Inflammatory macrophage treated with lipopolysaccharide for 4 hours (primary cell): ENCODE results near the gene MYL5.
A peak's percentile ranks its signal among the peaks of the same experiment; 100 is the strongest.
"Not testable (repeated sequence)": the region's sequence is repeated elsewhere in the genome, so short reads cannot be mapped to it uniquely, and the experiment has no call there.

ENCODE experiments used
- DNase-seq: peaks from one replicate; pipeline ENCODE4 v3.0.0-alpha.2; 2020

The MYL5 gene, protein sequence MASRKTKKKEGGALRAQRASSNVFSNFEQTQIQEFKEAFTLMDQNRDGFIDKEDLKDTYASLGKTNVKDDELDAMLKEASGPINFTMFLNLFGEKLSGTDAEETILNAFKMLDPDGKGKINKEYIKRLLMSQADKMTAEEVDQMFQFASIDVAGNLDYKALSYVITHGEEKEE

DNA sequence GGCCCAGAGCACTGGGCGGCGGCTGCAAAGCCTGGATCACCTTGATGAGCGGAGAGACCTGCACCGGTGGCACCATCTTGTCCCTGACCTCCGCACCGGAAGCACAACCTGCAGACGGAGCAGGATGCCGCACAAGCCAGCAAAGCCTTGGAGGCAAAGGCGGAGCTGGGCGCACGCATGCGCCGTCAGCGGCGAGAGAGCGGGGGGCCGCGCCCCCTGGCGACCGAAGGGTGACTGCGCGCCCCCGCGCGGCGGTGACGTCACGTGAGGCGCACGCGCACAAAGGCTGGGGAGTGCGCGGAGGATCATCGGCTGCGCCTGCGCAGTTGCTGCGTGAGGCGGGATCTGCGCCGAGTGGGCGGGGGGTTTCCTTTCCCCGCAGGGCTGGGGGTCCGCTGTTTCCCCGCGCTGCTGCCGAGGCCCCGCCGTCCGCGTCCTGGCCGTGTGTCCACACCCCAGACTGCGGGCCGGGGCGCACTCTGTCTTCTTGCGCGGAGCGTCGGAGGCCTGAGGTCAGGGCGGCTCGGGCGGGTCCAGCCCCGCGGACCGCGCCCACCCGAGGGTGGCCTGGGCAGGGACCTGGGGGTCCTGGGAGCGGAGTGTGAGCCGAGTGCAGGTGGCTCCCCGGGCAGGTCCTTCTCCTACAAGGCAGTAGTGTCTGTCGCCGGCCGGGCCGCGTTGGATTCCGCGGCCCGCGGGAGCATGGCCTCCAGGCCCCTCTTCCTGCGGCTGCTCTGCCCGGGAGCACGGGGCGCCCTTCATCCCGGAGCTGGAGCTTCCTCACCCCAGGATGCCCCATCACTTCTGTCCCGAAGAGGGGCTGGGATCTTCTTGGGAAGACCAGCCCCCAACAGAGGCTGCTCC is at the start of gene MYL5, which contains the start of gene ATP5ME:
MYL5 (plus strand) TSS at position 371 of the 864 bp plus-strand sequence. CDS start 3,485 bp downstream, outside the sequence.
ATP5ME (minus strand) TSS at position 105 of the 864 bp plus-strand sequence; CDS start at position 76, 29 bp downstream.
- DNase-seq = peak; percentile 95

DNA sequence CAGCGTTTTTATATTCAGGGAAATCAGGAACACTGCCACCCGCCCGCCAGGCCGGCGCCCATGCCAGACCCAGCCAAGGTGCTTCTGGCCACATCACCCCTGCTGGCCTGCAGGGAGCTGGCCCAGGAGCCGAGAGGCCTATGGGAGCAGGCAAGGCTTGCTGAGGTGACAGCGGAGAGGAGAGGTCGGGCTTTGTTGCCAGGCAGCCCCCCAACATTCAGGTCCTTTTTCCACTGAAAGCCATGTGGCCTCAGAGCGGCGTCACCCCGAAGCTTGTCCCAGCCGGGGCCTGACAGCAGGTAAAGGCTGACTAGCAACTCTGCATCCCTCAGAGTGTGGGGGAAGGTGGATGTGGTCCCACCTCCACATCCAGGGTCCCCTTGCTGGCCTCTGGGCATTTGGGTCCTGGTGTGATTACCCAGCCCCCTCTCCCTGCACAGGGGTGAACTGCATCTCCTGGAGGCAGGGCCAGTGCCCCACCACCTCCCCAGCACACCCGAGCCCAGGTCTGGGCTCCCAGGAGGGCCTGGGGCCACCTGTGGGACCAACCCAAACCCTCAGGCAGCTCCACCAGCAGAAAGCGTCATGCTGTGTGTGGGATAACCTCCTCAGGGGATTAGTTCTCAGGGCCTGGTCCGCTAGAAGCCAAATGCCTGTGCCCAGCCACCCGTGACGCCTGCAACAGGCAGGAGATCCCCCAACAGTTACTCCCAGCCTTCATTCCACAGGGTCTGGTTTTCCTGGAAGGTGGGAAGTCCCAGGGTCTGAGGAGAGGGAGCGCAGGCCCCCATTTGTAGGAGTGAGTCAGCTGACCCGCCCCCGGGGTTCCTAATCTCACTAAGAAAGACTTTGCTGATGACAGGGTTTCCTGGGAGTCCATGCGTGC is 49.4 kb upstream of the MYL5 start, which contains the start of gene PDE6B:
PDE6B (plus strand) TSS at position 869 of the 886 bp plus-strand sequence. CDS start 54 bp downstream, outside the sequence.
- no peak for DNase-seq

DNA sequence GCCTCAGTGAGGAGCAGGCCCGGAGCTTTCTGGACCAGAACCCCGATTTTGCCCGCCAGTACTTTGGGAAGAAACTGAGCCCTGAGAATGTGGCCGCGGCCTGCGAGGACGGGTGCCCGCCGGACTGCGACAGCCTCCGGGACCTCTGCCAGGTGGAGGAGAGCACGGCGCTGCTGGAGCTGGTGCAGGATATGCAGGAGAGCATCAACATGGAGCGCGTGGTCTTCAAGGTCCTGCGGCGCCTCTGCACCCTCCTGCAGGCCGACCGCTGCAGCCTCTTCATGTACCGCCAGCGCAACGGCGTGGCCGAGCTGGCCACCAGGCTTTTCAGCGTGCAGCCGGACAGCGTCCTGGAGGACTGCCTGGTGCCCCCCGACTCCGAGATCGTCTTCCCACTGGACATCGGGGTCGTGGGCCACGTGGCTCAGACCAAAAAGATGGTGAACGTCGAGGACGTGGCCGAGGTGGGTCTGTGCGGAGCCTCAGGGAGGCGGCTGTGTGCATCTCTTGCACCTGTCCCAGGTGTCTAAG is 48.6 kb upstream of the MYL5 start:
- no peak for DNase-seq

DNA sequence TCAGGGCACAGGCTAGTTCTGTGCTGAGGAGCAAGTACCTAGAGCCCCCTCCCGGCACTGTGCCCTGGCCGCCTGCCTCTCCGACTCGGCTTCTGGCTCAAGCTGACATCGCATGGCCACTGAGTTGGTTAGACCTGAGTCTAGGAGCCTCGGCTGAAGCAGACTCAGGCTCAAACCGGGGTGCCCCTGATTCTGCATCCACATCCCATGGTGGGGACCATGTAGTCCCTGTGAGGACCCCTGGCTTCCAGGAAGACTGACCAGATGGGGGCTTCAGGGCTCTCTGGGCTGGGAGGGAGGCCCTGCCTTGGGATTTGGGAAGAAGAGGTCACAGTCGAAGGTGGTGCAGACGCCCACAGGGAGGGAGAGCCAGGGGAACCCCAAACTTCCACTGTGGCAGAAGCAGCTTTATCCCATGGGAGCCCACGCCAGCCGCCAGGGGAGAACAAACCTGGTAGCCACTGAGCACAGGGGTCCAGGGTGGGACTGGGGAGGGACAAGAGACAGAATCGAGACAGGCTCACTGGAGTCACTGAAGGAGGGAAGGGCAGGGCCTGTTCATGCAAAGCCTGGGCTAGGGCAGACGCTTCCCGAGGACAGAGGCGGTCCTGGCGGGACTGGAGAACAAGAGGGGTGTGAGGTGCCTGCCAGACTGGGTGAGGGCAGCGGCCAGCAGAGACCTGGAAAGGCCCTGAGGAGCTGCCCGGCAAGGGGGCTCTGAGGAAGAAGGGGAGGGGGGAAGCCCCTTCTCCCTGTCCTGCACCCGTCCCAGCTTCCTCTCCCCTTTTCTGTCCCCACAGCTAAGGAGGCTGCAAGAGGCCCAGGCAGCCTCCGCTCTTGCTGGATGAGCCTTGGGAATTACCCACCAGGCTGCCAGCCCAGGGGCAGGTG is 47.9 kb upstream of the MYL5 start:
- DNase-seq = no peak

DNA sequence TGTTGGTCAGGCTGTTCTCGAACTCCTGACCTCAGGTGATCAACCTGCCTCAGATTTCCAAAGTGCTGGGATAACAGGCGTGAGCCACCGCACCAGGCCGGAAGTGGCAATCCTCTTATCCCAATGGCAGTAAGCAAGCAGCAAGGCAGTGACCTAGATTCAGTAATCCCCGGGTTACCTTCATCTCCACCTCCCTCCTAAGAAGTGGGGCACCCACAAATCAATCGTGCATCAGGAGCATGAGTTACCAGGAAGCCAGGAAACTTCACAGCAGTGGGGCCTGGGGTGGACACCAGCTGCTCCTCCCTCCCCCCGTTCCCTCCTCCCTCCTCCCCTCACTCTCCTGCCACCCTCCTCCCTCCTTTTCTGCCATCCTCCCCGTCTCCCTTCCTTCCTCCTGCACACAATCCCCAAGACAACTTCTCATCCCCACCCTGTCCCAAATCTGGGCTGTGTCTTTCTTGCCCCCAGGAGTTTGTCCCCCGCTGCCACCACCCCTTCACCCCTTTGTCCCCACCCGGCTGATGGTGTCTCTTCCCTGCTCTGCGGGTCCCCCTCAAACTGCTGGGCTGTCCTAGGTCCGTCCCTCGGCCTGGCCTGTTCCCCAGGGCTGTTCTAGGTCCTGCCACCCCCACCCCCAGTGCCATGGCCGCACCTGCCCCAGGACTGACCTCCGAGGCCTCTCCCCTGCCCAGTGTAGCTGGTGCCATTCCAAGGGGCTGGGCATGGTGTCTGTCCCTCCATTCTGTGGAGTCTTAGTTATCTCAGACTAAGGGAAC is 46.8 kb upstream of the MYL5 start:
- DNase-seq = no peak

DNA sequence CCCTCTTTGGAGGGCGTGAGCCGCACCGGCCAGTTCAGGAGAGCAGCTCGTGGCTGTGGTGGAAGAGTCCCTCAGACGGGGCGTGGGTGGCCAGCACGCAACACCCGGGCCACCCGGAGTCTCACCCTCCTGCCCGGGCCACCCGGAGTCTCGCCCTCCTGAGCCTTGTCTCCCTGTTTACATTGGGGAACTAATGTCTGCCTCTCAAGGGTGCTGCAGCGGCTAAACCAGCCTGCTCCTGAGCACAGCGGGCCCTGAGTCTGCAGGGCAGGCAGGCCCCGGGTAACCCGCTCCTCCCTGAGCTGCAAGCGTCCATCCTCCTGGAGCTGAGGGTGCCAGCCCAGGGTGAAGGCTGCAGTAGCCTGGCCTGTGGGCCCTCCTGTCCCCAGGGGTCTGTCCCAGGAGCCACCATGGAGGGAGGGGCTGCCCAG is 46.0 kb upstream of the MYL5 start:
- no peak for DNase-seq

DNA sequence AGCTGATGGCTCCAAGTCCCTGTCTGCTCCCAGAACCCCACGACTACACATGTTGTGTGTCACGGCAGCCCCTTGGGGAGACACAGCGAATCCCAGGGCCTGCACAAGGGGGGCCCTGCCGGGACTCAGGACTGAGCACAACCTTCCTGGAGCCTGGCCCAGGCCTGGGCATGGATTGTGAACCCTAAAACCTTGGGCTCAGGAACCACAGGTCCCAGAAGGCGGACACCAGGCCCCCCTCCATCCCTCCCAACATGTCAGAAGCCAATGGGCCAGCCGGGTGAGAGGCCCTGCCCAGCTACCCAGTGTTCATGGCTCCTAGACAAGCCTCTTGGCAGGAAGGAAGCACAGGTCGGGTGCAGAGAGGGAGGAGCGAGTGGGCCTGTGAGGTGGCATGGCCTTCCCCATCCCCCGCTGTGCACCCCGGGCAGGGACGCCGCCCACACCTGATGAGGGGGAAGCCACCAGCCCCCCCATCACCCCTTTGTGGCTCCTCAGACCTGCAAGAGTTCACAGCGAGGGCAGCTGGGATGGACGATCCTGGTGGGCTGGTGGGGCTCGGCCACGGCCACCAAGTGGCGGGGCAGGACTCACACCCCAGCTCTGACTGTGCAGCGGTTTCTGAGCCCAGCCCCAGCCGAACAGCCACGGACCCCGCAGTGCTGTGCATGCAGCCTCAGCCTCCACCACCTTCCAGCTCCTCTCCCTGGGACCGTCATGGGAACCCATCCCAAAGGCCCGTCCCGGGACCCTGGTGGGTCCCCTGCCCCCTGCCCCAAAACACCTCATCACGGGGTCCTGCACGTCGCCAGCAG is 45.3 kb upstream of the MYL5 start:
- DNase-seq = no peak

DNA sequence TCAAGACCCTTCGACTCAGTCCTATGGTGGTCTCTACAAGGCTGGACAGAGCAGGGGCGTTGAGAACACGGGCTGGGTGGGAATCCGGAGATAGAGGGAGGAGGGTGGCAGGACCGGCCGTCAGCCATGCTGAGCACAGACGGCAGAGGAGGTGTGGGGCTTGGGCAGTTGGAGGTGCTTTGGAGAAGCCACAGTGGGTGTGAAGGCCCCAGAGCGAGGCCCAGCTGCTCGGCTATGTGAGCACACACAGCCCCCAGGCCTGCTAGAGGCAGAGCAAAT is 44.8 kb upstream of the MYL5 start:
- no peak for DNase-seq

DNA sequence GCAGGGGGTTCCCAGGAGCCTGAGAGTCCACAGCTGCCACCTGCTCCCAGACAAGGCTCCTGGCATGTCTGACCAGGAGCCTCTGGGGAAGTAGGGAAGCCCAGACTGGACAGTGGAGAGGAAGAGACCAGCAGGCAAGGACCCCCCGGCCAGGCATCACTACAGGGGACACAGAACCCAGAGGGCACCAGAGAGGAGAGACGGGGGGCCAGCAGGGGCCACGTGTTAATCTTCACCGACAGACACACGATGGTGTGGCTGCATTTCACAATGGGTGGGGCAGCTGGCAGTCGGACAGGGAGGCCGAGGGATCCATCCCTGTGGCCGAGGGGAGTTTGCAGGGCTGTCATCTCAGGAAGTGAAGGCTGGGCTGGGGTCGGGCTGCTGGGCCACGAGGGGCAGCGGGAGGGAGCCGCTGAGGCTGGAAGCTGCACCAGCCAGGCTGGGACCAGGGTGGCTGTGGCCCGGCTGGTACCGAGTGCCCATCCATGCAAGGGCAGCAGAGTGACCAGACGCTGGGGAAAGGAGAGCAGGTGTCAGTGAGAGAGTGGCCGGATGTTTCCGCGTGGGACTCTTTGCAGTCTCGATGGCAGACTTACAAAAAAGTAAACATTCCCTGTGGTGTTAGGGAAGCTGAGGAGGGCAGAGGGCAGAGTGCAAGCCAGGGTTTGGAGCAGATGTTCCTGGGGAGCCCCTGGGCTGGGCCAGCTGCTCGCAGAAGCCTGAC is 44.3 kb upstream of the MYL5 start:
- no peak for DNase-seq

DNA sequence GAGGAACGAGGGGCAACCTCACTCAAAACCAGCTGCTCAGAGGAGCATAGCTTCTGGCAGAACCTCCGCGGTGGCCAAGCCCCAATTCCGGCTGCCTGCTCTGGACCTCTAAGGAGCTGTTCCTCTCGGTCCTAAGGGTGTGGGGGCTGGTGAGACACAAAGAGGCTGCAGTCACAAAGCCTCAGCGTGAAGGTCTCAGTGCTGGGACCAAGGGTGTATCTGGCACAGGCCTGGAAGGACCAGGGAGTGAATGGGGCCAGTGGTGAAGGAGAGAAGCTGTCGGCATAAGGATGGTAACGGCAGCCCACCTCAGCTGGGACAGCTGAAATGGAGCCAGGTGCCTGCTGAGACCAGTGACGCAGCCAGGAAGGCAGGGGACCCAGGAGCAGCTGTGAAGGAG is 43.7 kb upstream of the MYL5 start:
- no peak for DNase-seq

DNA sequence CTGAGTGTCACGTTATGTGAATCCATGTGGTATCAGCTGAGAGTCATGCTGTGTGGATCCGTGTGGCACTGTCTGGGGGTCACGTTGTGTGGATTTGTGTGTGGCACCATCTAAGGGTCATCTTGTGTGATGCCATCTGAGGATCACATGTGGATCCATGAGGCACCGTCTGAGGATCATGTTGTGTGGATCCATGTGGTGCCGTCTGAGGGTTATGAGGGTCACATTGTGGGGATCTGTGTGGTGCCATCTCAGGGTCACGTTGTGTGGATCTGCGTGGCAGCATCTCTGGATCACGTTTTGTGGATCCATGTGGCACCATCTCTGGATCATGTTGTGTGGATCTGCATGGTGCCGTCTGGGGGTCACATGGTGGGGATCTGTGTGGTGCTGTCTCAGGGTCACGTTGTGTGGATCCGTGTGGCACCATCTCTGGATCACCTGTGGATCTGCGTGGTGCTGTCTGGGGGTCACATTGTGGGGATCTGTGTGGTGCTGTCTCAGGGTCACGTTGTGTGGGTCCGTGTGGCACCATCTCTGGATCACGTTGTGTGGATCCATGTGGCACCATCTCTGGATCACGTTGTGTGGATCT is 42.0 kb upstream of the MYL5 start:
- no peak for DNase-seq

DNA sequence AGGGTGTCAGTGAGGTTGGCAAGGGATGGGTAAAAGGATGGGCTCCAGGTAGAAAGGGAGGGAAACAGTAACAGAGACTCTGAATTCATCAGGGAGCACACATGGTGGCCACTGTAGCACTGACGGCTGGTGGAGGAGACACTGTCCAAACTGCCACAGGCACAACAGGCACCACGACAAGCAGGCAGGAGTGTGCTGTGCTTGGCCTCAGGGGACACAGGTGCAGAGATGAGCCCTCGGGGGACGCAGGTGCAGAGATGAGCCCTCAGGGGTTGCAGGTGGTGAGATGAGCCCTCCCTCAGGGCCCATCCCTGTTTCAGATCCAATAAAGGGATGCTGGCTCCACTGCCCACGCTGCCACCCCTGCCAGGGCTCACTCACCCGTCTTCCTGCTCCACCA is 41.4 kb upstream of the MYL5 start:
- DNase-seq = no peak

DNA sequence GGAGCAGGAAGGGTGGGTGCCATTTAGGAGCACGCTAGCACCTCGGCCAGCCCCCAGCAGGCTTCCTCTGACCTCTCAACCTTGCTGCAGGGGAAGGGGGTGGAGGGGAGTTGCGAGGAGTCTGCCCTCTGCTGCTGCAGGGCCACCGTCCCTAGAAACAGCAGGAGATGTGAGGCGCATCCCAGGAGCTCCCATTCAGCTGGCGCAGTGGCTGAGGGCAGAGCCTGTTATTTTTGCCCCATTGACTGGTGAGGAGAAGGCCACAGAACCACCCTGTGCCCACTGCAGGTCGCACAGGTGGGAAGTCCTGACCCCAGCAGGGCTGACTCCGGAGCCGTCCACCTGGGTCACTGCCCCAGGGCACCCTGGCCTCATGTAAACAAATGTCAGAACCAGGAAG is 40.9 kb upstream of the MYL5 start:
- DNase-seq = no peak

DNA sequence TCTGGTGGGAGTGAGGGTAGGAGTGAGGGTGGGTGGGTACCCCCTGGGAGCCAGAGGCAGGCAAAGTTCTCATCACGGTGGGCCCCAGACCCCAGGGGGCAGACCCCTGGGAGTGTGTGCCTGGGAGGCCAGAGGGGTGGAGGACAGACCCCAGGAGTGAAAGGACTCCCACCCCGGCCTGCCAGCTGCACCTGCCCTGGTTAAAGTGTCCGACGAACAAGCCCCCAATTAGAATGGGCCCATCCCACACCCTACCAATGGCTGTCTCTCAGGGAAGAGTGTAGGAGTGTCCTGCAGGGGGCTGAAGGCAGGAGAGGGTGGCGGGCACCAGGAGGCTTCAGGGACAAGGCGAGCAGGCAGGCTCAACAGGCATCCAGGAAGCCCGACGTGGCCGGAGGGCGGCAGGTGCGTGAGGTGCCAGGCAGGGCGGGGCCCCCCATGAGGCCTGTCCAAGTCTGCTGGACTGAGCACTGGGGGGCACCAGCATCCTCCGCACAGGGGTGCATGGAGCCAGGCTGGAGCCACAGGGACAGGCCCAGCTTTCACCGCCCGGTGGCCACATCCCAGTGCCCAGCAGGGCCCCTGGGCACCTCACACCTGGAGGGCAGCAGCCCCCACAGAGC is 40.3 kb upstream of the MYL5 start:
- no peak for DNase-seq

DNA sequence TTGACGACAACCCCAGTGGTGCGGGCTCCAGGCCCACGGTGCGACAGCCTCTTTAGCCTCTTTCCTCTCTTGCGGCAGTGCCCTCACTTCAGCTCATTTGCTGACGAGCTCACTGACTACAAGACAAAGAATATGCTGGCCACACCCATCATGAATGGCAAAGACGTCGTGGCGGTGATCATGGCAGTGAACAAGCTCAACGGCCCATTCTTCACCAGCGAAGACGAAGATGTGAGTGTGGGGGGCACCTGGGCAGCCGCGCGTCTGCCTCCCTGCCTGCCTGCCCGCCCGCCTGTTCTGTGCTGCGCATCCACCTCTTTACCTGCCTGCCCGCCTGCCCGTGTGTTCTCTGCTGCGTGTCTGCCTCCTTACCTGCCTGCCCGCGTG is 39.8 kb upstream of the MYL5 start:
- no peak for DNase-seq

DNA sequence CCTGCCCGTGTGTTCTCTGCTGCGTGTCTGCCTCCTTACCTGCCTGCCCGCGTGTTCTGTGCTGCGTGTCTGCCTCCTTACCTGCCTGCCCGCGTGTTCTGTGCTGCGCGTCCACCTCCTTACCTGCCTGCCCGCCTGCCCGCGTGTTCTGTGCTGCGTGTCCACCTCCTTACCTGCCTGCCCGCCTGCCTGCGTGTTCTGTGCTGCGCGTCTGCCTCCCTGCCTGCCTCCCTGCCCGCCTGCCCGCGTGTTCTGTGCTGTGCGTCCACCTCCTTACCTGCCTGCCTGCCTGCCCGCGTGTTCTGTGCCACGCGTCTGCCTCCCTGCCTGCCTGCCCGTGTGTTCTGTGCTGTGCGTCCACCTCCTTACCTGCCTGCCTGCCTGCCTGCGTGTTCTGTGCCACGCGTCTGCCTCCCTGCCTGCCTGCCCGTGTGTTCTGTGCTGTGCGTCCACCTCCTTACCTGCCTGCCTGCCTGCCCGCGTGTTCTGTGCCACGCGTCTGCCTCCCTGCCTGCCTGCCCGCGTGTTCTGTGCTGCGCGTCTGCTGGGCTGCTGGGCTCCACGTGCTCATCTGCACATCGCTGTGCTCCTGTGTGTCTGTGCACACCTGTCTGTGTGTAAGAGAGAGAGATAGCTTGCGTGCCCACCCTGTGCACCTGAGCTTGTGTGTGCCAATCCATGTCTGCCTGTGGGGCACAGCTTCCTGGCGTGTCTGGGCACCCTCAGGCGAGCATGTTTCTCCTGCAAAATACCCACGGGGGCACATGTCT is 39.1 kb upstream of the MYL5 start:
- DNase-seq = not testable (repeated sequence)

DNA sequence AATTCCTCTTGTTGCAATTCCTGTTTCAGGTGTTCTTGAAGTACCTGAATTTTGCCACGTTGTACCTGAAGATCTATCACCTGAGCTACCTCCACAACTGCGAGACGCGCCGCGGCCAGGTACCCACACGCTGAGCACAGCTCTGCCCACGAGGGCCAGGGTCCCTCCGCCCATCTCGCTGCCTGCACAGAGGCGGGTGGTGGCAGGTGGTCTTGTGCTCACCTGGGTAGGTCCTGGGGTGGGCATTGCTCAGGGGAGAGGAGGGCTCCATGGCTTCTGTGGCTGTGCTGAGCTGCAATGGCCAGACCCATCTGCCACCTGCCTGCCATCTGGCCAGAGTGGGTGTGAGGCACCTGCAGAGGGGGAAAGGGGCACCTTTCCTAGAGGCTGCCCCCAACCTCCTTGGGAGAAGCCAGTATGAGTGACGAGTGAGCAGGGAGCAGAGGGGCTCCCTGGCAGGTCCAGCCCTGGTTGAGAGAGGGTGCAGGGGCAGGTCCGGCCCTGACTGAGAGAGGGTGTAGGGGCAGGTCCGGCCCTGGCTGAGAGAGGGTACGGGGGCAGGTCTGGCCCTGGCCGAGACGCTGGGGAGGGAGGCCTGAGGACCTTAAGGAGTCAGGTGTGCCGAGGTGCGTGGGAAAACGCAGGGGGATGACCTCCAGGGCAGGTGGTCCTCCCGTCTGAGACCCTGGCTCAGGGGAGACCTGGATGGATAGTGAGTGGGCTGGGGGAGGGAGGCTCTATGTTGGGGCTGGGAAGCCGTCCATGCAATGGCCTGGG is 38.3 kb upstream of the MYL5 start:
- DNase-seq = no peak
